Medulla oblongata (tissue), 1 donor: ENCODE measurements around the gene CD79B.
"Not testable (repeated sequence)": the region's sequence is repeated elsewhere in the genome, so short reads cannot be mapped to it uniquely, and the experiment has no call there.

Source experiments
- DNase-seq: peaks from one replicate; pipeline ENCODE4 v3.0.0-alpha.2; 2015; ENCODE audit errors: extremely low spot score

CD79B gene

GRCh38 chr17:63933598-63933997 is 1.5 kb upstream of the CD79B start:
- DNase-seq: no peak

- no peak for DNase-seq
These were observed 590 bp upstream of the CD79B start for GRCh38 chr17:63932721-63933120.

- peak; percentile 26 for DNase-seq
These were observed 1.1 kb downstream of the CD79B start for GRCh38 chr17:63930951-63931575.

GRCh38 chr17:63929860-63930766 is 2.0 kb downstream of the CD79B start:
- no peak for DNase-seq

- no peak for DNase-seq
These were observed 3.0 kb downstream of the CD79B start for GRCh38 chr17:63928966-63929695.

GRCh38 chr17:63928172-63928666 is 3.9 kb downstream of the CD79B start:
- DNase-seq: no peak

- no peak for DNase-seq
These were observed 4.5 kb downstream of the CD79B start for GRCh38 chr17:63927464-63928171.

- no peak for DNase-seq
These were observed 6.0 kb downstream of the CD79B start for GRCh38 chr17:63926164-63926563.

- DNase-seq: no peak
These were observed 6.5 kb downstream of the CD79B start for GRCh38 chr17:63925615-63926014.

GRCh38 chr17:63922402-63922801 is 9.7 kb downstream of the CD79B start:
- not testable (repeated sequence) for DNase-seq

GRCh38 chr17:63920779-63921178 is 11.4 kb downstream of the CD79B start:
- DNase-seq: not testable (repeated sequence)

- not testable (repeated sequence) for DNase-seq
These were observed 12.1 kb downstream of the CD79B start for GRCh38 chr17:63920050-63920449.

- DNase-seq: peak; percentile 71
These were observed 12.8 kb downstream of the CD79B start for GRCh38 chr17:63919311-63919723.

- DNase-seq: not testable (repeated sequence)
These were observed 13.3 kb downstream of the CD79B start, which contains the start of gene GH1 for GRCh38 chr17:63918789-63919305. TSS of gene GH1 (minus strand) at chr17:63918839. CDS start at chr17:63918776, 63 bp downstream.

GRCh38 chr17:63918305-63918704 is 13.8 kb downstream of the CD79B start:
- no peak for DNase-seq

GRCh38 chr17:63917646-63918045 is 14.5 kb downstream of the CD79B start:
- DNase-seq: no peak

- not testable (repeated sequence) for DNase-seq
These were observed 14.9 kb downstream of the CD79B start for GRCh38 chr17:63917206-63917605.

- DNase-seq: no peak
These were observed 15.5 kb downstream of the CD79B start for GRCh38 chr17:63916566-63917185.

GRCh38 chr17:63915753-63916152 is 16.4 kb downstream of the CD79B start:
- not testable (repeated sequence) for DNase-seq

GRCh38 chr17:63914471-63914870 is 17.7 kb downstream of the CD79B start:
- no peak for DNase-seq

GRCh38 chr17:63911657-63912100 is 20.5 kb downstream of the CD79B start:
- peak; percentile 28 for DNase-seq
